ENCODE measurements around the gene GALNS.

GALNS gene

GRCh38 chr16:88851616-88852015 lies 5.1 kb downstream of the GALNS start:
- no peak for ATAC-seq
- no peak for TF ChIP-seq ZNF70 (CRISPR knock-in tag; IDR thresholded peaks at IDR 0.05)
- TF ChIP-seq ARNTL (CRISPR knock-in tag; IDR thresholded peaks at IDR 0.05; ENCODE audit: borderline replicate concordance, low read depth): no peak
- no peak for TF ChIP-seq ESRRG (CRISPR knock-in tag; IDR thresholded peaks at IDR 0.05)
- TF ChIP-seq TOX (CRISPR knock-in tag; IDR thresholded peaks at IDR 0.05; ENCODE audit: borderline replicate concordance): no peak
- TF ChIP-seq ISL1 (CRISPR knock-in tag; IDR thresholded peaks at IDR 0.05): no peak
- TF ChIP-seq POU6F1 (CRISPR knock-in tag; IDR thresholded peaks at IDR 0.05; ENCODE audit: borderline replicate concordance, low read depth): no peak
- TF ChIP-seq PATZ1 (CRISPR knock-in tag; IDR thresholded peaks at IDR 0.05; ENCODE audit: borderline replicate concordance): no peak
- TF ChIP-seq PPARA (CRISPR knock-in tag; IDR thresholded peaks at IDR 0.05; ENCODE audit: borderline replicate concordance): no peak
- TF ChIP-seq CSDC2 (CRISPR knock-in tag; IDR thresholded peaks at IDR 0.05): no peak
- no peak for TF ChIP-seq OSR1 (CRISPR knock-in tag; IDR thresholded peaks at IDR 0.05)
- no peak for TF ChIP-seq TSHZ2 (CRISPR knock-in tag; IDR thresholded peaks at IDR 0.05)
- no peak for TF ChIP-seq TCF4 (CRISPR knock-in tag; IDR thresholded peaks at IDR 0.05; ENCODE audit: borderline replicate concordance)
- TF ChIP-seq GLIS3 (CRISPR knock-in tag; IDR thresholded peaks at IDR 0.05): no peak
- no peak for TF ChIP-seq CSRNP3 (CRISPR knock-in tag; IDR thresholded peaks at IDR 0.05)
- no peak for TF ChIP-seq SNAI2 (CRISPR knock-in tag; IDR thresholded peaks at IDR 0.05)
- TF ChIP-seq ZFP30 (CRISPR knock-in tag; IDR thresholded peaks at IDR 0.05): no peak
- no peak for TF ChIP-seq CREB5 (CRISPR knock-in tag; IDR thresholded peaks at IDR 0.05; ENCODE audit: low read depth)

- ATAC-seq: no peak
- no peak for TF ChIP-seq OSR1 (CRISPR knock-in tag; IDR thresholded peaks at IDR 0.05)
- TF ChIP-seq POU6F1 (CRISPR knock-in tag; IDR thresholded peaks at IDR 0.05; ENCODE audit: borderline replicate concordance, low read depth): no peak
- TF ChIP-seq ZC3H10 (CRISPR knock-in tag; IDR thresholded peaks at IDR 0.05): no peak
- TF ChIP-seq ZNF565 (CRISPR knock-in tag; conservative IDR thresholded peaks at IDR 0.05; ENCODE audit: low read depth): no peak
- TF ChIP-seq ZFP30 (CRISPR knock-in tag; IDR thresholded peaks at IDR 0.05): no peak
- TF ChIP-seq GLIS3 (CRISPR knock-in tag; IDR thresholded peaks at IDR 0.05): no peak
- no peak for TF ChIP-seq TSHZ2 (CRISPR knock-in tag; IDR thresholded peaks at IDR 0.05)
- no peak for TF ChIP-seq TOX (CRISPR knock-in tag; IDR thresholded peaks at IDR 0.05; ENCODE audit: borderline replicate concordance)
- TF ChIP-seq CREB5 (CRISPR knock-in tag; IDR thresholded peaks at IDR 0.05; ENCODE audit: low read depth): no peak
- no peak for TF ChIP-seq ARNTL (CRISPR knock-in tag; IDR thresholded peaks at IDR 0.05; ENCODE audit: borderline replicate concordance, low read depth)
- TF ChIP-seq RARB (CRISPR knock-in tag; IDR thresholded peaks at IDR 0.05): no peak
- TF ChIP-seq BACH2 (CRISPR knock-in tag; IDR thresholded peaks at IDR 0.05; ENCODE audit: borderline replicate concordance): no peak
Measured at GRCh38 chr16:88850531-88851199, 6.1 kb downstream of the GALNS start.

Data from SK-N-SH treated with all-trans-retinoic acid at 6 μM for 48 hours (cell line).